HL-60/S4 (cell line): ENCODE data around the gene TTC32.
"Not testable (repeated sequence)": the region's sequence is repeated elsewhere in the genome, so short reads cannot be mapped to it uniquely, and the experiment has no call there.

Source experiments
- in situ Hi-C: fragments of 300-500 bp; cut with MboI; formaldehyde crosslinking; loops from 2 replicates; pipeline ENCODE4 v1.14.3; 2022; ENCODE audit warnings: low sequenced_read_pairs

TTC32 gene

DNA sequence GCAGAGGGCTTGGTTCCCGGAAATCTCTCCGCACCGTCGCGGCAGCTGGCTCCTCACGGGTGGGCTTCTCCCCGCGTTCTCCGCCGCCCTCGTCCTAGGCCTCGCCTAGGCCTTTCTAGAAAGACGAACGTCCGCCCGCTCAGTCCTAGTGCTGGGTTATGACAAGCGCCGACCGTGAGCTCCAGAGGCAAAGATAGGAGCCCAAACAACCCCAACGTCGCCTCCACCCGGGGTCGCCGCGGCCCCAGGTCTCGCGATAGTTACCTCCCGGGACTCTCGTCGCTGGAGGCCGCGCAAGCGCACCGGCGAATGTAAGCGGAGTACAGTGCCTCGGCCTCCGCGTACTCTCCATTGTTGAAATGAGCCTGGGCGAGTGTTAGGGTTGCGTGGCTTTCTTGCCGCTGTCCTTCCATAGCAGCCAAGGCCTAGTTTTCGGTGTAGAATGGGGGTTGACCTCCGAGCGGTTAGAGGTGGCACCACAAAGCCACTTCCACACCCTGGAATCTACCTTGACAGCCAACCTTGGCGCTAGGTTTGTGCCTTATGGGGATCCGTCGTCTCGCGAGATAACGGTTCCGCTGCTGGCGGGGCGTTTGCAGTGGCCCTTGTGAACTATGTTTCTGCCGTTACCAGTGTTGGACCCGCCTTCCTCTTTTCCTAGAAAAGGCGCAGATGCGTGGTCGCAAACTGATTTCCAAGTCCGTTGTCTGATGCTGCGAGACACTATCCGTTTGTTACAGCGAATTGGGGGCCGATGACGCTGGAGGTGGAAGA, at the start of gene TTC32:
TSS of gene TTC32 (minus strand) at position 542 of the 774 bp plus-strand sequence. CDS start at position 413, 129 bp downstream.
- in situ Hi-C loops: no loop called here

DNA sequence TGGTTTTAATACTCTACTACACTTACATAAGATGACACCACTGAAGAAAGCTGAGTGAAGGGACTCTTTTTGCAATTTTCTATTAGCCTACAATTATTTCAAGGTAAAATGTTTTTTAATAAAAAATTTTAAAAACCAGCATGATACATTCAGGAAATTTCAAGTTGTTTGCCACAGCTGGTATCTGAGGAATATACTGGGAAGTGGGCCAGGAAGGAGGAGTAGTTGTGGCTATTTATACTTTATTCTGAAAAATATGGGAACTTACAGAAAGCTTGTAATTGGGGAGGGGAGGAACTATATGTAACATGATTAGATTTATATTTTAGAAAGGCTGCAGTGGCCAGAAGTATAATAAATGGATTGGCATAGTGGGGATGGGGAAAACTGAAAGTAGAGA, 47.3 kb upstream of the TTC32 start:
- in situ Hi-C loops: no loop called here

DNA sequence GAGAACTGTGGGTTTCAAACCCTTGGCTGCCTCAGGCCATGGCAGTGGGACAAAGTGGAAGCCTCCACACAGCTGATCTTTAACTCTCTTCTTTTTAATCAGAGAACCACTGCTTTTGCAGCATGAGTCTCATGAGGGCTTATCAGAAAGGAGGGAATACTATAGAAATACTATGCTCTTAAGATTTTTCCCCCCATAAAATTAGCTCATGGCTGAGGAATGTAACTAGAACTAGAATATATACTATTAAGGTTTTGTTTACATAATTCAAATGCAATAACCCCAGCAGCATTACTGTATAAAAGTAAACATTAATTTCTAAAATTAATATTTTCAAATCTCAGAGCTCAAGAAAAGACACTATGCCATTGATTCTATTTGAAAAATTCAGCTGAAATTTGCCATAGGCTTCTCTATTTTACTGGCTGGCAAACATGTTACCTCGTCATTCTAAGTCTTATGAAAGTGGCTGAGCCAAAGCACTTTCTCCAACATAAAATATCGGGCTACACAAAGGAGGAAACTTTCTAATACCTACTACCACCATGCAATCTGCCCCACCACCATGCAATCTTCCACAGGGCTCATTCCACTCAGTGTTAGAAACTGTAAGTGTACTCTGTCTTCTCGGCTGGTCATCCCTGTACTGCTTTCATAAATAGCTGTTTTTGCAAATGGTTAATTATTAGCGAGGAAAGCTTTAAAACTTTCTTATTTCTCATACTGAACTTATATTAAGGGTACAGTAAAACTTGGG, 45.6 kb upstream of the TTC32 start:
- in situ Hi-C loops: no loop called here

DNA sequence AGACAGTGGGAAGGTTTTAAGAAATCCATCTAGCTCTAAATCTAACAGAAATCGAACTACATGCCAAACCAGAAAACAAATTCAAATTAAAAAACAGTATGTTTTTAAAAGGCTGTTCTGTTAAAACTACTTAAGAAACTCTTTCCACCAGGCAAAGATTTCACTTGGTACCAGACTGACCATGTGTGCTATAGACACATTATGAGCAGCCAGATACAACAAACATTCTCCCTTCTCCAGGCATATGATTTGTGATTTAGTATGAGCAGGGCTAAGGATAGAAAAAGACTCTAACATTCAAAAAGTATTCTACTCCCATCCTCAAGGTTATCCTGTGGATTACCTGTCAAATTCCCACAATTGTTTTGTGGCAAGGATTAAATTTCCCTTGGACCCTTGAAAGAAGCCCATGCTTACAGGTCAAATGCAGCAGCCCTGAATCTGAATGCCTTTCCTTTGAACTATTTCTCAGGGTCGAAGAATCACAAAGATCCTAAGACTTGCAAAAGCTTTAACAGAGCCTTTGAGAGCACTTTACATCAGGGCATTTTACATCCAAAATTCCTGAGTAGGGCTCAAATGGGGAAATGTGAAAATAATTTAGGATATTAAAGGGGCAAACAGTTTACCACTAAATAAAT, 42.5 kb upstream of the TTC32 start:
- in situ Hi-C loops: no loop called here

DNA sequence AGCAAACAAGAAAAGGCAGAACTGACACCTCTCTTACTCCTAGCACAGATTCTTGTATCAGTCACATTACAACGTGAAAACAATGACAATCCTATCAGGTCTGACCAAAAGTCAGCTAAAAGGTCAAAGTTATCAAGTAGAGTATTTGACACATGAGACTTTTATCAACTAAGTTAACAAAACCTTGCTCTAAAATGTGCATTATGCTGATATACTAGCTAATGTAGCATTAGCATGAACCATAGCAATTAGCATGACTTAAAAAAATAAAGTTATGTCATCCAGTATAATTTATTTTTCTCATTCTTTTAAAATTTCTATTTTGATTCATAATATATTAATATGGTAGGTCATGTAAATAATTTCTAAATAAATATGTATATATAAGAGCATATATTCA, 41.4 kb upstream of the TTC32 start:
- in situ Hi-C loops: no loop called here

DNA sequence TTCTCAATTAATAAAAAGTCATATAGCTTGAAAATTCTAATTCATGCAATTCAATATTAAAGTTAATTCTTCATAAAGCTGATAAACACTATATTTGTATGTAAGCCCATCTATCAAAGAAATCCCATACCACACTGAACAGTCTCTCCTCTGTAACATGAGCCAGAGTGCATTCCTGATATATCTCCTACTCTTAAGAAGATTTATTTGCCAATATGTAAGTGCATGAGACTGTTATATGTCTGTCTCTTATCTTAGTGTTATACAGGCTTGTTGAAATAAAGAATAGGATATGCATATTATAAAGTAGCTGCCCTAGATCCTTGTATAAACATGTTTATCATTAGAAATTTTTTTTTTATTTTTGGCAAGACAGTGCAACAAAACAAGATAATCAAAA, 40.4 kb upstream of the TTC32 start:
- in situ Hi-C loops: no loop called here

DNA sequence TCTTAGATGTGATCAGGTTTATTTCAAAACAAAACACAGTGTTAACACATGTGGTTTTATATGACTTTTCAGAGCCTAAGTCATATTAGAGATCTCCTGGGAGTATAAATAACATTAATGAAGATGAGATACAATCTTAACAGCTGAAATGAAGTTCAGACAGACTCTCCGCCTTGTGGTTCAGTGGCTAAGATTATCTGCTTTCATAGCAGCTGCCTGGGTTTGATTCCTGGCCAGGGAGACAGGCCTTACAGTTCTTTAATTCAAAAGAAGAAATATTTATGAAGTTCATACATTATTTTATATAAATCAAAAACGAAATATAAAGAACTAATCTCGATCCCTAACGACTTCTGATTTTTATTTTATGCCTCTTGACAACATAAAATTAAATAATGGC, 35.2 kb upstream of the TTC32 start:
- in situ Hi-C loops: no loop called here

DNA sequence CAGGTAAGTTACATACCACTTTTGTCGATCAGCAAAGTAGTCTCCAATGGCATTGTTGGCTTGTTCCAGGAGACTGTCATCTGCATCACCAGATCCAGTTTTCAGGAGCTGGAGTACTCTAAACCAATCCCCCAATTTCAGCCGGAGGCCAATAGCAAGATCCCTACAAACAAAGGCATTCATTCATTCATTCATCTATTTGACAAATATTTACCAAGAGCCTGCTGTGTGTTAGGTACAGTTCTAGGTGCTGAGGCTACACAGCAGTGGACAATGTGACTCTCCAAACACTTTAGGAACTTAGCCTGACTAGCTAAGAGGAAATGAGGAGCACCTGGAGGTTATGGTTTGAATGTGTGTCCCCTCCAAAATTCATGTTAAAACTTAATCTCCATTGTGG, 34.4 kb upstream of the TTC32 start:
- in situ Hi-C loops: no loop called here

DNA sequence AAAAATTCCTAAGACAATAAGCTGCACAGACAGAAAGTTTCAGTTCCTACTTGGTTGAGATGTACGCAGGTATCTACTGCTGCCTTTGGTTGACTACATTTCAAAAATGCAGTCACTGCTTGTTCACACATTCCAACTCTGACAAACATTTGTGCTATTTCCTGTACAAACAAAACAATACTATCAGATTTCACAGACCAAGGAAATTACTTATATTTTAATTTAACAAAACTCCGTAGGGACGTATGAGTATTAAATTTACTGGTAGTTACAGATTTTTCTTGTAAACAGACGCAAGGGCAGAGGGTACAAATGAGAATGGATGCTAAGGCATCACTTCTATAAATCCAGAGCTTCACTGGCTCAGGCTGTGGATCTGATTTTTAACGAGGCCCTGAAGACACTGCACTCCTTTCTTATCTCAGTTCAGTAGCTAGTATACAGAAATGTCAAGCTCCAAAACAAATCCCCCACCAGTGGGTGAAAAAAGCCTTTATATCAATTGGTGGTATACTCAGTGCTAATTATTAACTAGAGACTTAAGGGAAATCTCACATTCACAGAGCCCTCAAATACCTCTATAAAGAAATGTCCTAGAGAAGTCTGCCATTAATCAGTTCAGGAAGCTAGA, 31.7 kb upstream of the TTC32 start:
- in situ Hi-C loops: no loop called here

DNA sequence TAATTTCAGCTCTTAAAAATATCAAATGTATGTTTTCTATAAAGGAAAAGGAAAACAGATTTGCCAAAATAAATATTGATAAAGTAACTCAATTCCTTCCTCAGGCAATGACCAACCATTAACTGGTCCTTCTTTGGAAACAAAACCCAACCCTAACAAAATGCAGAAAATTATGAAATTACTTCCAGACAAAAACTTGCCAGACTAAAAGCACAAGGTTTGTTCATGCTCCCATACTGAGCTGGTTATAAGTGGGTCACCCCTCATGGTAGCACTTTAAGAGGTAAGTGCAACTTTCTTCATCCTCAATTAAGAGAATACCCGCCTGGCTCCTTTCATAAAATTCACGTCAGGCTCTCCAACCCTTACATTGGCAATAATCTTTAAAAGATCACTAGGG, 31.1 kb upstream of the TTC32 start:
- in situ Hi-C loops: no loop called here

DNA sequence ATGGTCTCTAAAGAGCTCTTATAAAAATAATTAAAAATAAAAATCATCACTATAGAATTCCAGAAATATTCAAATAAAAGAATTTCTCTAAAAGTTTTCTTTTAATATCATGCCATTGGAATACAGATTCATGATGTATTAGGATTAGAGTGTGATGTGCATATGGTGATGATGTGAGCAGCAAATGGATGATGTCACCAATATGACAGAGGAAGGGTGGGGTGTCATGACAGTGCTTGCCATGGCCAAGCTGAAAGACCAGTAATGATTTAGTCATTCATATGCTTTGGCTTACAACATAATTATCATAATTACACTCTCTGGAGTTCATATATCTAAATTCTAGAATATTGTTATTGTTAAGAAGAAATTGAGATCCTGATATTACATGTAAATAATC, 27.4 kb upstream of the TTC32 start:
- in situ Hi-C loops: no loop called here

DNA sequence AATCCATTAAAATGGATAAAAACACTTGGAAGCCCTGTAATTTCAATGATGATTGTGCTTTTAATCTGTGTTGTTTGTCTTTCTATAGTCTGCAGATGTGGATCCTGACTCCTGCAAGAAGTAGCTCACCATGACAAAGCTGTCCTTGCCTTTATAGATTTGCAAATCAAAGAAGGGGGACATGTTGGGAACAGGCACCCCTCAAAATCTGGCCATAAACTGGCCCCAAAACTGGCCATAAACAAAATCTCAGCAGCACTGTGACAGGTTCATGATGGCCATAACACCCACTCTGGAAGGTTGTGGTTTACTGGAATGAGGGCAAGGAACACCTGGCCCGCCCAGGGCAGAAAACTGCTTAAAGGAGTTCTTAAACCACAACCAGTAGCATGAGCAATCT, 26.0 kb upstream of the TTC32 start:
- in situ Hi-C loops: not testable (repeated sequence)

DNA sequence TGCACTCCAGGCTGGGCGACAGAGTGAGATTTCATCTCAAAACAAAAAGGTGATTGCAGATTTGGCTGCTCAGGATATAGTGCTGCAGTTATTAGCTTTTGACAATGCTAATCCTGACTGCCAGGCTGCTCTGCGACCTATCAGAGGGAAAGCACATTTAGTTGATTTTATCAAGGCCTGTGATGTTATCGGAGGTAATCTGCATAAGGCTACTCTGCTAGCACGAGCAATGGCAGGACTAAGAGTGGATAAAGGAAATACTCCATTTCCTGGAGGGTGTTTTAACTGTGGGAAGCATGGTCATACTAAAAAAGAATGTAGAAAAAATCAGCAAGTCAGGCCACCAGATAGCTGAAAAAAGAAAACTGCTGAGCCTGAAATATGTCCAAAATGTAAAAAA, 22.7 kb upstream of the TTC32 start:
- in situ Hi-C loops: not testable (repeated sequence)

DNA sequence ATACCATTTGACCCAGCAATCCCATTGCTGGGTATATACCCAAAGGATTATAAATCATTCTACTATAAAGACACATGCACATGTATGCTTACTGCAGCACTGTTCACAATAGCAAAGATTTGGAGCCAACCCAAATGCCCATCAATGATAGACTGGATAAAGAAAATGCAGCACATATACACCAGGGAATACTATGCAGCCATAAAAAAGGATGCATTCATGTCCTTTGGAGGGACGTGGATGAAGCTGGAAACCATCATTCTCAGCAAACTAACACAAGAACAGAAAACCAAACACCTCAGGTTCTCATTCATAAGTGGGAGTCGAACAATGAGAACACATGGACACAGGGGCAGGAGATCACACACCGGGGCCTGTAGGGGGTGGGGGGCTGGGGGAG, 20.4 kb upstream of the TTC32 start:
- in situ Hi-C loops: not testable (repeated sequence)

DNA sequence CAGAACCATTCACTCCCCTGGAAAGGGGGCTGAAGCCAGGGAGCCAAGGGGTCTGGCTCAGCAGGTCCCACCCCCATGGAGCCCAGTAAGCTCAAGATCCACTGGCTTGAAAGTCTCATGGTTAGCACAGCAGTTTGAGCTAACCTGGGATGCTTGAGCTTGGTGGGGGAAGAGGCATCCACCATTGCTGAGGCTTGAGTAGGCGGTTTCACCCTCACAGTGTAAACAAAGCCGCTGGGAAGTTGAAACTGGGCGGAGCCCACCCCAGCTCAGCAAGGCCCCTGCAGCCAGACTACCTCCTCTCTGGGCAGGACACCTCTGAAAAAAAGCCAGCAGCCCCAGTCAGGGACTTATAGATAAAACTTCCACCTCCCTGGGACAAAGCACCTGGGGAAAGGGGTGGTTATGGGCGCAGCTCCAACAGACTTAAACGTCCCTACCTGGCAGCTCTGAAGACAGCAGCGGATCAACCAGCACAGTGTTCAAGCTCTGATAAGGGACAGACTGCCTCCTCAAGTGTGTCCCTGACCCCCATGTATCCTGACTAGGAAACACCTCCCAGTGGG, 14.7 kb upstream of the TTC32 start:
- in situ Hi-C loops: no loop called here

DNA sequence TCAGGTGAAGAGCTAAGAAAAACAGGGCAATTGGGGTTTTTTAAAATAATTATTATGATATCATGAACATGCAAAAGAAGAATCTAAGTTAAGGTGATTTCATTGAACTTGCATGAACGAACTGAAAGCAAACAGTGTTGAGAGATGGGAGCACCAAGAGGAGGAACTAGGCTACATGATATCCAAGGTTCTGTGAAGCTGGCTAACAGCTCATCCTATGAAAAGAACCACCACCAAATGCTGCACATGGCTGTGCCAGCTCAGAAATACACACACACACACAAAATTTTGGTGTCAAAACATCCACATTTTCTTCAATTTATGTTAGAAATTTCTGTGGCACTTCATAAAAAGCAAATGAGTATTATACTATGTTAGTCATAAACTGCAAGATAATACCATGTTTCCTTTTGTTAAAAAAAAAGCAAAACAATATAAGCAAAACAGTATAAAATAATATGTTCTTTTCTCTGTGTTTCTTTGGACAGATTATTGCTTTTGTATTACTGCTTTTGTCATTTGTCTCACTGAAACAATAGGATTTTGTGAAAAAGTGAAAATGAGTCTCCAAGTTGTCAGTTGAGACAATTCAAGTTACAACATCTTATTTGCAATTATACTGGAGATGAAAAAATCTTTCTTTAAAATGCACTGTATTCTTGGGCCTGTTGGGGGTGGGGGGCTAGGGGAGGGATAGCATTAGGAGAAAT, 12.6 kb upstream of the TTC32 start:
- in situ Hi-C loops: no loop called here

DNA sequence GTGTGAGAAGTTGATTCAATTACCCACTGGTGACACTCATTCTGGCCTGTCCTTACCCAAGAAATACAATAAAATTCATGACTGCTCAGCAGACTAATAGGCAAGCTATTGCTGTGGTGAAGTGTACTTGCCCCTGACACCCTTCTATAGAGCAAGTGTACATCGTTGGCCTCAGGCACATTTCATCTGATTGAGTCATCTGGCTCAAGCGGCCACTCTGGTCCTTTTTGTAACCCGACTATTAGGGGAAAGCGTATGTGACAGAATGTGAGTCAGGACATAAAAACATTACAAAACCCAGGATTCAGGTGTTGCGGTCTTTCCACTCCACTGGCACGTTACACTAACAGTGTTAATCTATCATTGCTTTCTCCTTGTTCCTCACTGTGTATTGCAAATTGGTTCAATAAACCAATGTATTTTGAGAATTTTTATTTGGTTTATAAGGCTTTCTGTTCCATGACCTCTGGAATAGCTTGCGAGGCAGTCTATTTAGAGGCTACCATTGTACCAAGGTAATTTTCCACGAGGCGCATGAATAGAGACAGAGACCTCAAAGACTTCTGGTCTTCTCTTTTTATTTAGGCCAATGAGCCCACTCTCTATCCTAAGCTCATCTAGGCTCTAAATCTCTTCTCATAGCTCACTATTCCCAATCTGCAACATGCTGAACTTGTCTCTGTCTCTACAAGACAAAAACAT, 10.2 kb upstream of the TTC32 start:
- in situ Hi-C loops: no loop called here

DNA sequence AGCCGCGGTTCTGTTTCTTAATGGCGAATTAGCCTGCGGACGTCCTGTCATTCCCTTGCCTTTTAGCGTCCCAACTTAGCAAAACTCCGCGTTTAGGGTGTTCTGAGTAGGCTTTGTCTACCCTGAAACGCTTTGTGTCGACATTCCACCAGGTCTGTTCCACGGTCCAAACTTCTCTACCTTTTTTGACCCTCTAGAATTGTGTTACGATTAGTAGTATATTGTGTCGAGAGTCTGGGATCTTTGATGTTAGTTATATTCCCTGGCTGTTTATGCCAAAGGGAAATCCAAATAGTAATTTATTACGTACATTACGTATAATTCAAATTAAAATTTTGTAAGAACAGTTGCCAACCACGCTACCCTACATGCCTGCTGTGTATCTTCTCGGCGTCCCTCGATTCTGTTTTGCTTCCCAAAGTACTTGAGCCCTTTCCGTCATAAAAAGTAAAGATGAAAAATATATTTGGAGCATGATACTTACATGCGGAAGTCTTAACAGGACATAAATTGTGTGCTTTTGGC, 495 bp upstream of the TTC32 start:
- in situ Hi-C loops: no loop called here

DNA sequence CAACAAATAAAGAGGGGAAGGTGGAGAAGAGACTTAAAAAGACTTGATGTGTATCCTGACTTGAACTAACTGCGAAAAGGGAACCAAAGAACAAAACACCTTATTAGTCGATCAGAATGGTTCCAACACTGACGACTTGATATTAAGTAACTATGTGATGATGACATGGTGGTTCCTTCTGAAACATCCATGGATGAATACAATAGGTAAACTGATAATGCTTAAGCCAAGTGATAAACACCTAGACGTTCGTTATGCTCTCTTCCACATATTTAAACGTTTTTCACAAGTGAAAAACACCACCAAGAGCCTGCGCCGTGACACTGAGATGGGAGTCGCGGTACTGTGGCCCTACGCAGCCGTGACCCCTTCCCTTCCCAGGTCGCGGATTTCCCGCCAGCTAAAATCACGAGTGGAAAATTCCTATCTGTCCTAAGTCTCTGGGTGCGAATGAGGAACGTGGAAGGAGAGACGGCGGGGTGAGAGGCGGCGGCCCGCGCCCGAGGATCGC, 797 bp downstream of the TTC32 start:
- in situ Hi-C loops: no loop called here
